CD4-positive, alpha-beta T cell treated with Interleukin-6 at 100 ng/mL for 8 hours (primary cell): ENCODE results near the gene DENND4A.
"Not testable (repeated sequence)": the region's sequence is repeated elsewhere in the genome, so short reads cannot be mapped to it uniquely, and the experiment has no call there.

Experiments
- DNase-seq: peaks from one replicate; pipeline ENCODE4 v3.0.0-alpha.2; 2020; ENCODE audit warnings: mixed read lengths, low spot score

Gene DENND4A

DNA sequence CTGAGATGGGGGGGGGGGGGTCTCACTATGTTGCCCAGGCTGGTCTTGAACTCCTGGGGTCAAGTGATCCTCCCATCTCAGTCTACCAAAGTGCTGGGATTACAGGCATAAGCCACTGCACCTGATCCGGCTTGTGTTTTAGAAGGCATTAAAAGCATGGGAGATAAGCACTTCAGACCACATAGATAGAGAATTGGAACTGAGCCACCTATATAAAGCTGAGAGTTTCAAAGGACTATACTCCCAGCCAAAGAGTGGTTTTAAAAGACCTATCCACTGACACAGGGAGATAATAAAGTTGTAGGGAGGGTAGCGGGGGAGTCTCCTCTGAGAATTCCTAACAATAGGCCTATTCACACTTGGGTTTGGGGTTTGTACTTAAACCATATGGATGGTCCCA lies 34.8 kb downstream of the DENND4A start:
- no peak for DNase-seq

DNA sequence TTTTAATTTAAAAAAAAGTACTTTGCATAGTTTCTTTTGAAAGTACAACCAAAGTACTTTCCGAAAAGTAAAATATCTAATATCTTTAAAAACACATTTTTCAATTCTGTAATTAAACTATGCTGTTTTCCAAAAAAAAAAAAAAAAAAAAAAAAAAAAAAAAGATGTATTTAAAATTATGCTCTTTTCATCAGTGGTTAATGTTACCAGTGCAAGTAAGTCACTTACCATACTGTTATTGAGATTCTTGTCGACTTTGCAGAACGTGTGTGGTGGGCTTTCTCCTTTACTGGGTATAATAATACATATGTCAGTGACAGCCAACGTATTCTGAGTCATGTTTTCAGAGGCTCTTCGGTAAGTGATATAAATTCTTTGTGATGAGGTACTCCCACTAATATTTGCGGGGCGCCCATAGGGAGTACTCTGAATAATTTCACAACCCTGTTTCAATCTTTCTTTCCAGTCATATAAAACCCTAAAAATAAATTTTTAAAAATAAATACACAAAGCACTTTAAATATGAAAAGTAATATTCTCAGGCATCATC lies 39.9 kb downstream of the DENND4A start:
- no peak for DNase-seq

DNA sequence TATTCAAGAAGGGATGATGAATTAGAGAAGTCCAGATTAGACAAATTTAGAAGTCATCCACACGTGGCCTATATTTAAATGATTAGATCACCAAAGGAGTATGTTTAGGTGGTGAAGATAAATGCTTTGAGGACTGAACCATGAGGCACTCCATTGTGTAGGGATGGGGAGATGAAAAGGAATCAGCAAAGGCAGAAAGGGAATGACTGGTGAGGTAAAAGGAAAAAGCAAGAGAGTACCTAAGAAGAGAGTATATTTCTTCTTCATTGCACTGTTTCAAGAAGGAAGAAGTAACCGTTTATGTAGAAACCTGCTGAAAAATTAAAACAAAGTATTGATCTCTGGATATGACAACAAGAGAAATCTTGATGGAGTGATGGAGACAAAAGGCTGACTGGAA lies 40.7 kb downstream of the DENND4A start:
- no peak for DNase-seq

DNA sequence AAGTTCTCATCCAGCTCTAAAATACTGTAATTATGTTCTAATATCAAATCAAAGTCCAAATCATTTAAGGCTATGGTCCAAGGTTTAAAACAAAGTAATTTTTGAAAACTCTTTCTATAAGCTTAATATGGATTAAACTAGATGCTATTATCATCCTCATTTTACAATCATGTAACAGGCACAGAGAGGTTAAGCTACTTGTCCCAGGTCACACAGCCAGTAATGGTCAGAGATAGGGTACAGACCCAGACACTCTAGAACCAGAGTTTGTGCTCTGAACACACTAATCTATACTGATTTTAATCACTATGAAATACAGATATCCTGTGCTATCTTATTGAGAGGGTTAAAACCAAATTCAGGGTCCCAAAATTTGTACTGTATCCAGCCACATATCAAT lies 44.8 kb downstream of the DENND4A start:
- no peak for DNase-seq

DNA sequence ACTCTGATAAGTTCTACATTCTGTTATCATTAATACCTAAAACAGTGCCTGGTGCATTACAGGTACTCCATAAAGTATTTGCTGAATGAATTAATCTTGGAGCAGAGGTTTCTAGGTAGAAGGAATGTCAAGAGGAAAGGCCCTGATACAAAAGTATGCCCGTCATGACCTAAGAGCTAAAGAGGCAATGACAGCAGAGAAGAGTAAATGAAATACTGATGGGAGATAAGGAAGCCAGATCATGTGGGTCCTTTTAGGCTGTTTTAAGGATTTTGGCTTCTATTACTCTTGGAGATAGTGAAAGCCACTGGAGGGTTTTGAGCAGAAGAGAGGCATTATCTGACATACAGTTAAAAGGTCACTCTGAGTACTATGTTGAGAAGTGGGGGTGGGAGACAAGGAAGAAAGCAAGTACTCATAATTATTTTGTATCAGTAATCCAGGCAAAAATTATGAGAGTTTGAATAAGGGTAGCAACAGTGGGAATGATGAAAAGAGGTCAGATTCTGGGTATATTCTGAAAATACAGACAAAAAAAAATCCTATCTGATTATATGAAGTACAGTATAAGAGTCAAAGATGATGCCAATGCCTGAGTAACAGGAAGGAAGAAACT lies 48.3 kb downstream of the DENND4A start:
- DNase-seq = no peak

DNA sequence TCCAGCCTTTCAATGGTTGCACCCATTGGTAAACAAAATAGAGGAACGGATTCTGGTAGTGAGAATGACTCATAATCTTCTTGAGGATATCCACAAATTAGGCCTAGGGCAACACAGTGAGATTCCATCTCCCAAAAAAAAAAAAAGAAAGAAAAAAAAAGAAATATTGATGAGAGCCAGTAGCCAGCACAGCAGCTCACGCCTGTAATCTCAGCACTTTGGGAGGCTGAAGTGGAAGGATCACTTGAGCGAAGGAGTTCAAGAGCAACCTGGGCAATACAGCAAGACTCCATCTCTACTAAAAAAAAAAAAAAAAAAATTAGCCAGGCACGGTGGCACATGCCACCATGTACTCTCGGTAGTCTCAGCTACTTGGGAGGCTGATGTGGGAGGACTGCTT lies 51.9 kb downstream of the DENND4A start:
- DNase-seq = no peak

DNA sequence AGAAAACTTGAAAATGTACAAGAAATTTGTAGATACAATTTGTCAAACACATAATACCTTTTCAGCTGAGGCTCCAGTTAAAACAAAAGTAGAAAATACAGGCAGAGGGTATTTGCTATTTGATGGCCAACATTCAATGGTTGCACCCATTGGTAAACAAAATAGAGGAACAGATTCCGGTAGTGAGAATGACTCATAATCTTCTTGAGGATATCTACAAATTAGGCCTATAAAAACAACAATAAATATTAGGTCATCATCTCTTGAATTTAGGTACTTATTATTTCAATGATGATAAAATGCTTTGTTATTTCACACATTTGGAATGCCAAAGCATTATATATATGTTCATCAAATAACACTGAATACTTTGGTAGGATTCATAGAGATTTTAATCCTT lies 53.4 kb downstream of the DENND4A start:
- DNase-seq = no peak

DNA sequence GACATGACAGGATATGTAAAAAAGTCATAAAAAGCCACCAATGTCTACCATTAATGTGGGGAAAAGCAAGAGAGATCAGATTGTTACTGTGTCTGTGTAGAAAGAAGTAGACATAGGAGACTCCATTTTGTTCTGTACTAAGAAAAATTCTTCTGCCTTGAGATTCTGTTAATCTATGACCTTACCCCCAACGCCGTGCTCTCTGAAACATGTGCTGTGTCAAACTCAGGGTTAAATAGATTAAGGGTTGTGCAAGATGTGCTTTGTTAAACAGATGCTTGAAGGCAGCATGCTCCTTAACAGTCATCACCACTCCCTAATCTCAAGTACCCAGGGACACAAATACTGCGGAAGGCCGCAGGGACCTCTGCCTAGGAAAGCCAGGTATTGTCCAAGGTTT lies 58.5 kb downstream of the DENND4A start:
- DNase-seq = not testable (repeated sequence)

DNA sequence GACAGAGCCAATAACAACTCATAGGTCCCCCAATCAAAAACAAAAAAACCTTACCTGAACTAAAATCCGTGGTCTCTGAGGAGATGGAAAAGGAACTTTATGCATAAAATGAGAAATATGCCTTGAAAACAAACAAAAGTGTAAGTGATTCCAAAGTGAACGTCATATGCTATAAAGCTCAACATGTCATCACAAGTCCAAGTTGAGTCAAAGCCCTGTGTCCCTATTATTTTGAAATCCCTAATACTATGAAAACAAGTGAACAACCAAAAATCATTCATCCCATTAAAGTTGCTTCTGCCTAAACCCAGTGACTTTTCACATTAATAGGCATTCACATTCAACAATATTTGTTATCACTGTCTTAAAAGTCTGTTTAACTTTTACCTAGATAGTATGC lies 59.4 kb downstream of the DENND4A start:
- no peak for DNase-seq

DNA sequence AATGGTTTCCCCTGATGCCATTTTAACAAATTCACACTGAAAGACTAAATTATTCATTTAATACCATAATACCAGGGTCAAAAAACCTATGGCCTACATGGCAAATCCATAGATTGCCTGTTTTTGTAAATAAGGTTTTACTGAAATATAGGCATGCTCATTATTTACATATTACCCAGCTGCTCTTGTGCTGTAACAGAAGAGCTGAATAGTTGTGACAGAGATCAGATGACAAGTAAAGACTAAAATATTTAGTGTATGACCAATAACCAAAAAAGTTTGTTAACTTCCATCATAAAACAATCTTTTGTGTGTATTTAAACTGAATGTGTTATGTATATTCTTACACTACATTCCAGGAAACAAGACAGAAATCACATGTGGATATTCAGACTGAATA lies 60.2 kb downstream of the DENND4A start:
- no peak for DNase-seq

DNA sequence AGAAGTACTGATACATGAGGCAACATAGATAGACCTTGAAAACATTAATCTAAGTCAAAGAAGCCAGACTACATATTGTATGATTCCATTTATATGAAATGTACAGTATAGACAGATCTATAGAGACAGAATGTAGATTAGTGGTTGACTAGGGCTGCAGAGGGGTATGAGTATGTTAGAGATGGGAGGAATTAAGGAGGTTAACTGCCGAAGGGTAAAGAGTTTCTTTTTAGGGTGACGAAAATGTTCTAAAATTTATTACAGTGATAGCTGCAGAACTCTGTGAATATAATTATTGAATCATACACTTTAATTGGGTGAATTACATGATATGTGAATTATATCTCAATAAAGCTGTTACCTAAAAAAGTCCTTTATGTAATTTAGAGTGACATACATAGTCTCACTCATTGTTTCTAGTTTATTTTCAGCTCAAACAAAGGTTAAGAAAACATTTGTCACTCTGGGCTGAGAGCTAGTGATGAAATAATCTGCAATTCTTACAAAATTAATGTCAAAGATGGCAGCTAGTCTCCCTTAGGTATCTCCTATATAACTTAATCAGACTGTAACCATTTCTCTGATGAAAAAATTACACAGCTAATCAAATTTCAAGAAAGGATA lies 61.4 kb downstream of the DENND4A start:
- DNase-seq = no peak

DNA sequence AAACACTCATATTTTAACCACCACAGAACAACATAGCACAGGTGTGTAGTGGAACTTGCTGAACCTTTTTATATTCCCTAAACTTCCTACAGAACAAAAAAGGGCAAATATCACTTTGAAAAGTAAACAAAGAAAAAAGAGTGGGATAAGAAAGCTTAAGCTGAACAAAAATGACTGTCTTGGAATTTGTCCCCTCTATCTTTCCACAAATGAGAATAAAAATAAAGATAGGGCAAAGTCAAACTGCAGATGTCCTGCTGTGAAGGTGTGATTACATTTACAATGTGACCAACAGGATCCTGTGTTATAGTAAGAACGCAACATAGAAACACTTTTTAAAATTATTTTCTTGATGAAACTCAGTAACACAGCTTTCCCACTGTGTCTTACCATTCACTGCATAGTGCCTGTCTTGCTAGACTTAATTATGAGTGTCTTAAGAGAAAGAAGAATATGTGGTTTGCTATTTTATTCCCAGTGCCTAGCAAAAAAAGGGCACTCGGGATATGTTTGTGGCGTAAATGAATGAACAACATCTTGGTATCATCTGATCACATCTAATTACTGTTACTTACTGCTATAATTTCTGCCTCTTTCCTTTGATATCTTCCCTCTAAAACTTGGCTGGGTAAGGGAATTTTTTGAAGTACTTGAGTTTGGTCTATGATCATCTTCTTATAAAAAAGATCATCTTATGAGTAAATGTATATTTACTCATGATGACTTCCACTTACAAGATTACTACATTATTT lies 67.5 kb downstream of the DENND4A start:
- DNase-seq = no peak

DNA sequence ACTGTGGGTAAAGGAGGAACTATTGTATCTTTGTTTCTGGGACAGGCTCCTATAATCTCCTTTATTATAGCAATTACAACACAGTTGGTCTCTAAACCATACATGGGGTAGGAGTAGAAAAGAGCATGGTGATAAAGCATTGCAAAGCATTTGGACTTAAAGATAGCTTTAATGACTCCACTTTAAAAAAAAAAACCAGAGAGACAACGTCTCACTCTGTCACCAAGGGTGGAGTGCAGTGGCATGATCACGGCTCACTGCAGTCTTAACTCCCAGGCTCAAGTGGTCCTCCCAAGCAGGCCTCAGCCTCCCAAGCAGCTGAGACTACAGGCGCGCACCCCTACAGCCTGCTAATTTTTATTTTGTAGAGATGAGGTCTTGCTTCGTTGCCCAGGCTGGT lies 68.2 kb downstream of the DENND4A start:
- DNase-seq = no peak

DNA sequence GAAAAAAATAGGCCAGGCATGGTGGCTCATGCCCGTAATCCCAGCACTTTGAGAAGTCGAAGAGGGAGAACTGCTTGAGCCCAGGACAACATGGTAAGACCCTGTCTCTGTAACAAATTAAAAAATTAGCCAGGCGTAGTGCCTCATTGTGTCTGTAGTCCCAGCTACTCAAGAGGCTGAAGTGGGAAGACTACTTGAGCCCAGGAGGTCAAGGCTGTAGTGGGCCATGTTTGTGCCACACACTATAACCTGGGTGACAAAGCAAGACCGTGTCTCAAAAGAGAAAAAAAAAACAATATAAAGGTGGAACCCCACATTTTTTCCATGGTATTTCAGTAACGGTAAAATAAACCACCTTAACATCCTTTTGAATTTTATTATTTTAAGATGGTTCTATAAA lies 69.9 kb downstream of the DENND4A start:
- DNase-seq = no peak

DNA sequence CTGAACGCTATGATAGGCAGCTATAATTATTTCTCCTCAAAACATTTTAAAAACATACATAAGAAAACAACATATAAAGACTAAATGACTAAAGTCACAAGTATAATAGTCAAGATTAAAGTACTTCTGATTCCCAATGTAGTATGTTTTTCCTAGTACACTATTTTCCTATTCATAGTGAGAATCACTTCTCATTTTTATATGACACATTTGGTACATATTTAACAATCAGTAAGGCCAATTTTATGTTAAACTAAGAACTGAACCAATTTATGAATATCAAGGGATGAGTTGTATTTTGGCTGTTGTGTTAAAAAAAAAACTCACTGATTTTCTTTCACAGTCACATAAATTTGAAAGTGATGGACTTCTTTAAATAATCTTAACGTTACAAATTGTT lies 79.7 kb downstream of the DENND4A start:
- no peak for DNase-seq

DNA sequence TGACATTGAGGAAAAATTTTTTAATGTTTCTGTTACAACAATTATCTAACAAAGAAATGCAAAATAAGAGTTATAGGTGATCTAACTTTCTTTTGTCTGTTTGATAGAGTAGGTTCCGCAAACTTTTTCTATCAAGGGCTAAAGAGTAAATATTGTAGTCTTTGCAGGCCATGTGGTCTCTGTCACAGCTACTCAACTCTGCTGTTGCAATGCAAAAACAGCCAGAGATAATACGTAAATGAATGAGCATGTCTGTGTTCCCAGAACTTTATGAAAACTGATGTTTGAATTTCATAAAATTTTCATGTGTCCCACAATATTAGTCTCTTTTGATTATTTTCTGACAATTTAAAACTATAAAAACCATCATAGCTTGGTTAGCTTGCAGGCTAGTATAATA lies 97.0 kb downstream of the DENND4A start:
- DNase-seq = no peak

DNA sequence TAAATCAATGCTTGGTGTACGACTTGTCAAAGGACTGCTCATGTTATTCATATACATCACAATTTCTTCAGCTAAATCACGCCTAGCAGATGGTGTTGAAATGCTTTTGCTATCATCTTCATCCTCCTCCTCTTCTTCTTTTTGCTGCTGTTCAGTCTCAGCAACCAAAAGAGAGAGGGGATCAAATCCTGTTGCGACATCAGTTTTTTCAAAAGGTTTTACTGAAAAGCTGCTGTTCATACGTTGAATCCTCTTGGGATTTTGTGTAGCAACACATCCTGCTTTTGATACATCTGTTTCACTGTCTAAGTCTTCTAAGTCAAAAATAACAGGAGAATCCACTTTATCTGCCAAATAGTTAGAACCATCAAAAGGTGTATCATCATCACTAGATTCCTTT lies 101.3 kb downstream of the DENND4A start:
- DNase-seq = no peak

DNA sequence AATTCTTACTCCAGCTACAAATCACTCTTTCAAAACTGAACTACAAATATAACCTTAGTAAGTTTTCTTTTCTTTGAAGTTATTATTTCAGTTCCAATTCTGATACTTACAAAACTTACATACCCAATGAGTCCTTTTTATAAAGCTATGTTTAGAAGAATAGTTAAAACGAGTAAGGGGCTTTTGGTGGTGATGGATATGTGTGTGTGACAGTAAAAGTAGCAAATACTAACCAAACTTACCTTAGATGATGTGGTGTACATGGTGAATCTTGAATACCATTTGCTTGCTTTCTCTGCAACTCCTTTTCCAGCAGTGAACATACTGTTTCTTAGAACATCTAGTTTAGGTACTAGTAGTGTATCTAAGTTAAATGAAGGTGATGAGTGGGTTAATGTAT lies 101.9 kb downstream of the DENND4A start:
- DNase-seq = no peak

DNA sequence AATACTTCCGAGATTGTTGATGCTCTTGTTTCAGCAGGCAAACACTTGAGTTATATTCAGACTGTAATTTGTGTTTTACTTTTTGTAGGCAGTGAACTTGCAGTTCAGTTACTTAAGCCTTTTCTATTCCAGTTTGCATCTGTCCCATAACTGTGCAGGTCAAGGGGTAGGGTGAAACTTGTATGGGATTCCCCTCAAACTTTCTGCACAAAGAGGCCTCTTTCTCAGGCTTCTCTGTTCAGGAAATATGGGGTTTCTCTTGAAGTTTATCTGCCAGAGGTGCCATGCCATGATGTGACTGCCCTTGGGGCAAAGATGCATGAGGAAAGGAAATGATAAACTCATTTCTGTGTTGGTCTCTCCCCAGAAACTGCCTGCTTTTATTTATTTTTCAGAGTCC lies 103.6 kb downstream of the DENND4A start:
- no peak for DNase-seq

DNA sequence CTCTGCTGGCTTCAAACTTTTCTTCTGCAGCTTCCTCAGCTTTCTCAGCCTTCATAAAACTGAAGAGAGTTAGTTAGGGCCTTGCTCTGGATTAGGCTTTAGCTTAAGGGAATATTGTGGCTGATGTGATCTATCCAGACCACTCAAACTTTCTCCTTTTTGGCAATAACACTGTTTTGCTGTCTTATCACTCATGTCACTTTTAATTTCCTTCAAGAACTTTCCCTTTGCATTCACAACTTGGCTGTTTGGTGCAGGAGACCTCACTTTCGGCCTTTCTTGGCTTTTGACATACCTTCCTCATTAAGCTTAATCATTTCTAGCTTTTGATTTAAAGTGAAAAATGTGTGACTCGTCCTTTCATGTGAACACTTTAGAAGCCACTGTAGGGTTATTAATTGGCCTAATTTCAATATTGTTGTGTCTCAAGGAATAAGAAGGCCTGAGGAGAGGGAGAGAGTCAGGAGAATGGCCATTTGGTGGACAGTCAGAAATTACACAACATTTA lies 109.6 kb downstream of the DENND4A start:
- no peak for DNase-seq

DNA sequence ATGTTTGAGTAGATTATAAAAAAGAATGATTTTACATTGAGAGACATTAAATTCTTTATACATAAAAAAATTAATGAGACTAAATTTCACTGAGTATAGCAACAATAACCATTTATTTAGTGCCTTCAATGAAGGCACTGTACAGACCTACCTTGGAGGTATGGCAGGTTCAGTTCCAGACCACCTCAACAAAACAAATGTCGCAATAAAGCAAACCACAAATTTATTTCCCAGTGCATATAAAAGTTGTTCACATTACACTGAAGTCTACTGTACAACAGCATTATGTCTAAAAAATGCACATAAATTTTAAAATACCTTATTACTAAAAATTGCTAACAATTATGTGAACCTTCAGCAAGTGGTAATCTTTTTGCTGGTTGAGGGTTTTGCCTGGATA lies 111.5 kb downstream of the DENND4A start:
- DNase-seq = no peak

DNA sequence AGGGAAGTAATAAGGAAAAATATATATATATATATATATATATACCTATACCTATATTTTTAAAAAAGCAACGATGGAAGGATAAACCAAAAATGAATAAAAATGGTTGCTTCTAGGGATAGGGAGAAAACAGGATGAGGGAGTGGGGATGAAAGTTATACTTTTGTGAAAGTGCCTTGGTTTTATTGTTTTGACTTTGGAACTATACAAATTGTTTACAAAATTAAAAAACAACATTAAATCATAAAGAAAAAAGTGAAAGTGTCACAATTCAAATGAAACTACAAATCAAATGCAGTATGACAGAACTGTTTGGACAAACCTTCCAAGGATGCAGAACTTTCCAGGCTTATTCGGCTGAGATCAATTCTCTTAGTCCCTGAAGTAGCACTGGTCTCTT lies 116.0 kb downstream of the DENND4A start:
- DNase-seq = no peak

DNA sequence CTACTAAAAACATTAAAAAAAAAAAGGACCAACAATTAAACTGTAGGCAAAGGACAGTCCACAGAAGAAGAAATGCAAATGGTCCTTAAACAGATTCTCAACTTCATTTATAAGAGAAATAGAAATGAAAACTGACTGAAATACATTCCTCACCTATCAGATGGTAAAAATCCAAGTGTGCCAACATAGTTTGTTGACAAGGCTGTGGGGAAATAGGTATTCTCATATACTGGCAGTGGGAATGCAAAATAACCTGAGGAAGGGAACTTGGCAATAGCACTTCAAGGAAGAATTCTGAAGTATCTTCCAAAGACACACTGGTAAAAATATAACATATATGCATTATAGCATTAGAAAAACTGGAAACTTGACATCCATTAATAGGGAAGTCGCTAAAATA lies 116.5 kb downstream of the DENND4A start:
- DNase-seq = no peak
